GM23338 (cell line): ENCODE data around the gene WWP2. TPM values are rescaled to one million over a fixed set of nuclear protein-coding genes. Genes with fewer than 3 reads are reported as not detected.

ENCODE experiments used
- ATAC-seq: fragments of 200-7000 bp; cut with Tn5 transposase; 3 replicates; pipeline ENCODE4 v1.9.1; 2020
- DNase-seq: peaks from one replicate; pipeline ENCODE4 v3.0.0-alpha.2; 2015; ENCODE audit warnings: low spot score
- H2AFZ ChIP-seq: fragments of 200-600 bp; sonication (generic); 2 replicates; pipeline ENCODE4 v1.8.0; 2016; ENCODE audit warnings: antibody characterized with exemption, mild to moderate bottlenecking, moderate library complexity
- H3F3A ChIP-seq: fragments of 200-600 bp; sonication (generic); replicated peaks from 2 replicates; pipeline ENCODE4 v1.8.0; 2017; ENCODE audit warnings: antibody characterized with exemption, mixed run types, low read depth
- H3K27ac ChIP-seq: fragments of 200-600 bp; sonication (generic); 2 replicates; pipeline ENCODE4 v1.6.1; 2016; ENCODE audit warnings: low read depth
- H3K27me3 ChIP-seq: fragments of 200-600 bp; sonication (generic); 2 replicates; pipeline ENCODE4 v1.8.0; 2016; ENCODE audit warnings: mild to moderate bottlenecking, mixed run types, moderate library complexity; ENCODE audit not compliant: insufficient read depth
- H3K36me3 ChIP-seq: fragments of 200-600 bp; sonication (generic); 2 replicates; pipeline ENCODE4 v1.8.0; 2016; ENCODE audit warnings: mild to moderate bottlenecking; ENCODE audit not compliant: insufficient read depth
- H3K4me1 ChIP-seq: fragments of 200-600 bp; sonication (generic); 2 replicates; pipeline ENCODE4 v1.8.0; 2016; ENCODE audit warnings: mild to moderate bottlenecking, moderate library complexity; ENCODE audit not compliant: insufficient read depth
- H3K4me2 ChIP-seq: fragments of 200-600 bp; sonication (generic); 2 replicates; pipeline ENCODE4 v1.7.1; 2017; ENCODE audit warnings: mixed run types
- H3K4me3 ChIP-seq: fragments of 200-600 bp; sonication (generic); 2 replicates; pipeline ENCODE4 v1.6.1; 2016; ENCODE audit warnings: mixed run types
- H3K79me2 ChIP-seq: fragments of 200-600 bp; sonication (generic); replicated peaks from 2 replicates; pipeline ENCODE4 v1.8.0; 2017; ENCODE audit warnings: mild to moderate bottlenecking; ENCODE audit not compliant: insufficient read depth
- H3K9me2 ChIP-seq: fragments of 200-600 bp; sonication (generic); 2 replicates; pipeline ENCODE4 v1.8.0; 2017; ENCODE audit not compliant: insufficient read depth
- H4K20me1 ChIP-seq: fragments of 200-600 bp; sonication (generic); replicated peaks from 2 replicates; pipeline ENCODE4 v1.8.0; 2017; ENCODE audit warnings: mild to moderate bottlenecking; ENCODE audit not compliant: insufficient read depth
- H3K27ac Mint-ChIP-seq: 2 replicates; pipeline ENCODE4 v1.8.0; 2020; ENCODE audit warnings: inconsistent platforms, mild to moderate bottlenecking, moderate library complexity, mixed read lengths
- H3K27me3 Mint-ChIP-seq: 3 replicates; pipeline ENCODE4 v1.8.0; 2022; ENCODE audit warnings: low read depth, mild to moderate bottlenecking, moderate library complexity, mixed read lengths, inconsistent platforms; ENCODE audit not compliant: insufficient read depth, poor library complexity
- H3K36me3 Mint-ChIP-seq: 3 replicates; pipeline ENCODE4 v1.8.0; 2021; ENCODE audit warnings: low read depth, mild to moderate bottlenecking, inconsistent platforms, moderate library complexity, mixed read lengths
- H3K4me1 Mint-ChIP-seq: 3 replicates; pipeline ENCODE4 v1.8.0; 2020; ENCODE audit warnings: mild to moderate bottlenecking, inconsistent platforms, mixed read lengths
- H3K4me3 Mint-ChIP-seq: 3 replicates; pipeline ENCODE4 v1.8.0; 2021; ENCODE audit warnings: moderate library complexity, mild to moderate bottlenecking, inconsistent platforms, mixed read lengths
- H3K9me3 Mint-ChIP-seq: 3 replicates; pipeline ENCODE4 v1.8.0; 2020; ENCODE audit warnings: moderate library complexity, mild to moderate bottlenecking, inconsistent platforms, mixed read lengths
- CREB1 ChIP-seq: fragments of 250-450 bp; sonication (Bioruptor Pico); IDR thresholded peaks from 2 replicates; pipeline ENCODE4 v1.5.0; 2020; ENCODE audit warnings: low read depth, mild to moderate bottlenecking, moderate library complexity
- EZH2 ChIP-seq: fragments of 200-600 bp; sonication (generic); IDR thresholded peaks from one replicate; pipeline ENCODE4 v1.8.0; 2017; ENCODE audit warnings: antibody characterized with exemption, mild to moderate bottlenecking, low read depth; ENCODE audit not compliant: unreplicated experiment
- EZH2phosphoT487 ChIP-seq: fragments of 200-600 bp; sonication (generic); IDR thresholded peaks from one replicate; pipeline ENCODE4 v1.8.1; 2018; ENCODE audit warnings: antibody characterized with exemption; ENCODE audit not compliant: unreplicated experiment
- JUNB ChIP-seq: IDR thresholded peaks from one replicate; pipeline ENCODE4 v1.6.1; 2016; ENCODE audit warnings: antibody characterized with exemption; ENCODE audit not compliant: unreplicated experiment
- ZNF114 ChIP-seq: fragments of 250-450 bp; sonication (Bioruptor Pico); IDR thresholded peaks from 2 replicates; pipeline ENCODE4 v1.5.0; 2020; ENCODE audit warnings: mild to moderate bottlenecking, moderate library complexity
- ZNF331 ChIP-seq: fragments of 250-450 bp; sonication (Bioruptor Pico); IDR thresholded peaks from 2 replicates; pipeline ENCODE4 v1.5.0; 2020; ENCODE audit warnings: low read depth, mild to moderate bottlenecking, moderate library complexity
- polyA plus RNA-seq: library from polyadenylated mRNA; unstranded; fragments of >200 nt; fragmentation: Nextera tagmentation; extraction: Ambion mirVana; gene quantifications from 2 replicates; pipeline ENCODE4 v1.2.1, GENCODE V29; 2016
- total RNA-seq: library from RNA; depleted of rRNA; stranded (reverse); fragments of >200 nt; shearing (Covaris generic); gene quantifications from 2 replicates; pipeline ENCODE4 v1.2.3, GENCODE V29; 2014
- TF ChIP-seq, protein P1 (sequence below): fragments of 250-450 bp; sonication (Bioruptor Pico); IDR thresholded peaks from 2 replicates; pipeline ENCODE4 v1.5.0; 2020; ENCODE audit warnings: mild to moderate bottlenecking, moderate library complexity
- TF ChIP-seq, protein P2 (sequence below): IDR thresholded peaks from one replicate; pipeline ENCODE4 v1.6.1; 2018; ENCODE audit warnings: antibody characterized with exemption; ENCODE audit not compliant: unreplicated experiment
- TF ChIP-seq, protein P3 (sequence below), 2 experiments: fragments of 200-600 bp in 1 of 2; sonication (generic) in 1 of 2; conservative IDR thresholded peaks; 2 replicates each; pipeline versions ENCODE4 v1.5.1 to v1.6.1; 2016 to 2017; ENCODE audit warnings: antibody characterized with exemption in 2 of 2, low read depth in 2 of 2, mild to moderate bottlenecking in 2 of 2, moderate library complexity in 1 of 2
- TF ChIP-seq, protein P4 (sequence below): IDR thresholded peaks from 2 replicates; pipeline ENCODE4 v1.6.1; 2016; ENCODE audit warnings: antibody characterized with exemption

Gene WWP2
- total and polyA plus RNA-seq, 2 experiments from 2014 or later = 12.3 to 35.5 TPM

DNA sequence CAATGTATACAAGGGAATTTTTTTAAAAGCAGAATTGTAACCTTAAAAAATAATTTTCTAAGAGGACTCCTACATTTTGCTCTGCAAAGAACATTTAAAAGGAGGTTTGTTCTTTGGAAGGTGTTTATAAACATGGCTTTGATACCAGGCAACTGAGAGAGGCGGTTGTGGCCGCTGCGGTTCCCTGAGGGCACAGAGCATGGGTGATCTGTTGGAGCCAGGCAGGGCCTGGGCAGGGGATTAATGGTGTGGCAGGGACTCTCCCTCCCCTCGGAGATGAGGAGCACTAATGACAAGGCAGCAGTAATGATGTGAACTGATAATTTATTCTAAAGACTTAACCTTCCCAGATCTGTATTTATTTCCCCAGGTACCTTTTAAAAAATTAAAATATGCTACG lies 65.4 kb downstream of the WWP2 start:
- H3K9me2 ChIP-seq = no peaks in the 10 kb centered on the region
- no peak overlapping the region for H3K27ac ChIP-seq
- no peak overlapping the region for H3K4me3 ChIP-seq
- Mint-ChIP-seq H3K9me3 (no peaks in the 10 kb centered on the region), H3K27ac (no peak overlapping the region), H3K4me1 (no peaks in the 10 kb centered on the region; the same call in 2 of the 3 replicates), H3K4me3 (no peak overlapping the region), H3K27me3 (peaks cover 5% of the 10 kb centered on the region), H3K36me3 (no peaks in the 10 kb centered on the region; the same call in 2 of the 3 replicates)
- no peak for DNase-seq
- no peak overlapping the region for H2AFZ ChIP-seq
- H4K20me1 ChIP-seq = no peaks in the 10 kb centered on the region; the same call in 1 of the 2 replicates
- no peak for ATAC-seq
- H3K4me2 ChIP-seq = no peak overlapping the region
- no peaks in the 10 kb centered on the region for H3K27me3 ChIP-seq
- no peaks in the 10 kb centered on the region for H3K79me2 ChIP-seq
- H3K36me3 ChIP-seq = no peaks in the 10 kb centered on the region
- no peak for TF ChIP-seq CREB1
- no peak for TF ChIP-seq EZH2
- TF ChIP-seq, protein P1, sequence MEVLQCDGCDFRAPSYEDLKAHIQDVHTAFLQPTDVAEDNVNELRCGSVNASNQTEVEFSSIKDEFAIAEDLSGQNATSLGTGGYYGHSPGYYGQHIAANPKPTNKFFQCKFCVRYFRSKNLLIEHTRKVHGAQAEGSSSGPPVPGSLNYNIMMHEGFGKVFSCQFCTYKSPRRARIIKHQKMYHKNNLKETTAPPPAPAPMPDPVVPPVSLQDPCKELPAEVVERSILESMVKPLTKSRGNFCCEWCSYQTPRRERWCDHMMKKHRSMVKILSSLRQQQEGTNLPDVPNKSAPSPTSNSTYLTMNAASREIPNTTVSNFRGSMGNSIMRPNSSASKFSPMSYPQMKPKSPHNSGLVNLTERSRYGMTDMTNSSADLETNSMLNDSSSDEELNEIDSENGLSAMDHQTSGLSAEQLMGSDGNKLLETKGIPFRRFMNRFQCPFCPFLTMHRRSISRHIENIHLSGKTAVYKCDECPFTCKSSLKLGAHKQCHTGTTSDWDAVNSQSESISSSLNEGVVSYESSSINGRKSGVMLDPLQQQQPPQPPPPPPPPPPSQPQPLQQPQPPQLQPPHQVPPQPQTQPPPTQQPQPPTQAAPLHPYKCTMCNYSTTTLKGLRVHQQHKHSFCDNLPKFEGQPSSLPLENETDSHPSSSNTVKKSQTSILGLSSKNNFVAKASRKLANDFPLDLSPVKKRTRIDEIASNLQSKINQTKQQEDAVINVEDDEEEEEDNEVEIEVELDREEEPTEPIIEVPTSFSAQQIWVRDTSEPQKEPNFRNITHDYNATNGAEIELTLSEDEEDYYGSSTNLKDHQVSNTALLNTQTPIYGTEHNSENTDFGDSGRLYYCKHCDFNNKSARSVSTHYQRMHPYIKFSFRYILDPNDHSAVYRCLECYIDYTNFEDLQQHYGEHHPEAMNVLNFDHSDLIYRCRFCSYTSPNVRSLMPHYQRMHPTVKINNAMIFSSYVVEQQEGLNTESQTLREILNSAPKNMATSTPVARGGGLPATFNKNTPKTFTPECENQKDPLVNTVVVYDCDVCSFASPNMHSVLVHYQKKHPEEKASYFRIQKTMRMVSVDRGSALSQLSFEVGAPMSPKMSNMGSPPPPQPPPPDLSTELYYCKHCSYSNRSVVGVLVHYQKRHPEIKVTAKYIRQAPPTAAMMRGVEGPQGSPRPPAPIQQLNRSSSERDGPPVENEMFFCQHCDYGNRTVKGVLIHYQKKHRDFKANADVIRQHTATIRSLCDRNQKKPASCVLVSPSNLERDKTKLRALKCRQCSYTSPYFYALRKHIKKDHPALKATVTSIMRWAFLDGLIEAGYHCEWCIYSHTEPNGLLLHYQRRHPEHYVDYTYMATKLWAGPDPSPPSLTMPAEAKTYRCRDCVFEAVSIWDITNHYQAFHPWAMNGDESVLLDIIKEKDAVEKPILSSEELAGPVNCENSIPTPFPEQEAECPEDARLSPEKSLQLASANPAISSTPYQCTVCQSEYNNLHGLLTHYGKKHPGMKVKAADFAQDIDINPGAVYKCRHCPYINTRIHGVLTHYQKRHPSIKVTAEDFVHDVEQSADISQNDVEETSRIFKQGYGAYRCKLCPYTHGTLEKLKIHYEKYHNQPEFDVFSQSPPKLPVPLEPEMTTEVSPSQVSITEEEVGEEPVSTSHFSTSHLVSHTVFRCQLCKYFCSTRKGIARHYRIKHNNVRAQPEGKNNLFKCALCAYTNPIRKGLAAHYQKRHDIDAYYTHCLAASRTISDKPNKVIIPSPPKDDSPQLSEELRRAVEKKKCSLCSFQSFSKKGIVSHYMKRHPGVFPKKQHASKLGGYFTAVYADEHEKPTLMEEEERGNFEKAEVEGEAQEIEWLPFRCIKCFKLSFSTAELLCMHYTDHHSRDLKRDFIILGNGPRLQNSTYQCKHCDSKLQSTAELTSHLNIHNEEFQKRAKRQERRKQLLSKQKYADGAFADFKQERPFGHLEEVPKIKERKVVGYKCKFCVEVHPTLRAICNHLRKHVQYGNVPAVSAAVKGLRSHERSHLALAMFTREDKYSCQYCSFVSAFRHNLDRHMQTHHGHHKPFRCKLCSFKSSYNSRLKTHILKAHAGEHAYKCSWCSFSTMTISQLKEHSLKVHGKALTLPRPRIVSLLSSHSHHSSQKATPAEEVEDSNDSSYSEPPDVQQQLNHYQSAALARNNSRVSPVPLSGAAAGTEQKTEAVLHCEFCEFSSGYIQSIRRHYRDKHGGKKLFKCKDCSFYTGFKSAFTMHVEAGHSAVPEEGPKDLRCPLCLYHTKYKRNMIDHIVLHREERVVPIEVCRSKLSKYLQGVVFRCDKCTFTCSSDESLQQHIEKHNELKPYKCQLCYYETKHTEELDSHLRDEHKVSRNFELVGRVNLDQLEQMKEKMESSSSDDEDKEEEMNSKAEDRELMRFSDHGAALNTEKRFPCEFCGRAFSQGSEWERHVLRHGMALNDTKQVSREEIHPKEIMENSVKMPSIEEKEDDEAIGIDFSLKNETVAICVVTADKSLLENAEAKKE = no peak
- TF ChIP-seq ZNF114 (CRISPR knock-in tag) = no peak
- no peak for TF ChIP-seq ZNF331 (CRISPR knock-in tag)
- TF ChIP-seq, protein P2, sequence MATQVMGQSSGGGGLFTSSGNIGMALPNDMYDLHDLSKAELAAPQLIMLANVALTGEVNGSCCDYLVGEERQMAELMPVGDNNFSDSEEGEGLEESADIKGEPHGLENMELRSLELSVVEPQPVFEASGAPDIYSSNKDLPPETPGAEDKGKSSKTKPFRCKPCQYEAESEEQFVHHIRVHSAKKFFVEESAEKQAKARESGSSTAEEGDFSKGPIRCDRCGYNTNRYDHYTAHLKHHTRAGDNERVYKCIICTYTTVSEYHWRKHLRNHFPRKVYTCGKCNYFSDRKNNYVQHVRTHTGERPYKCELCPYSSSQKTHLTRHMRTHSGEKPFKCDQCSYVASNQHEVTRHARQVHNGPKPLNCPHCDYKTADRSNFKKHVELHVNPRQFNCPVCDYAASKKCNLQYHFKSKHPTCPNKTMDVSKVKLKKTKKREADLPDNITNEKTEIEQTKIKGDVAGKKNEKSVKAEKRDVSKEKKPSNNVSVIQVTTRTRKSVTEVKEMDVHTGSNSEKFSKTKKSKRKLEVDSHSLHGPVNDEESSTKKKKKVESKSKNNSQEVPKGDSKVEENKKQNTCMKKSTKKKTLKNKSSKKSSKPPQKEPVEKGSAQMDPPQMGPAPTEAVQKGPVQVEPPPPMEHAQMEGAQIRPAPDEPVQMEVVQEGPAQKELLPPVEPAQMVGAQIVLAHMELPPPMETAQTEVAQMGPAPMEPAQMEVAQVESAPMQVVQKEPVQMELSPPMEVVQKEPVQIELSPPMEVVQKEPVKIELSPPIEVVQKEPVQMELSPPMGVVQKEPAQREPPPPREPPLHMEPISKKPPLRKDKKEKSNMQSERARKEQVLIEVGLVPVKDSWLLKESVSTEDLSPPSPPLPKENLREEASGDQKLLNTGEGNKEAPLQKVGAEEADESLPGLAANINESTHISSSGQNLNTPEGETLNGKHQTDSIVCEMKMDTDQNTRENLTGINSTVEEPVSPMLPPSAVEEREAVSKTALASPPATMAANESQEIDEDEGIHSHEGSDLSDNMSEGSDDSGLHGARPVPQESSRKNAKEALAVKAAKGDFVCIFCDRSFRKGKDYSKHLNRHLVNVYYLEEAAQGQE = no peak
- no peak for TF ChIP-seq JUNB
- TF ChIP-seq, protein P3, sequence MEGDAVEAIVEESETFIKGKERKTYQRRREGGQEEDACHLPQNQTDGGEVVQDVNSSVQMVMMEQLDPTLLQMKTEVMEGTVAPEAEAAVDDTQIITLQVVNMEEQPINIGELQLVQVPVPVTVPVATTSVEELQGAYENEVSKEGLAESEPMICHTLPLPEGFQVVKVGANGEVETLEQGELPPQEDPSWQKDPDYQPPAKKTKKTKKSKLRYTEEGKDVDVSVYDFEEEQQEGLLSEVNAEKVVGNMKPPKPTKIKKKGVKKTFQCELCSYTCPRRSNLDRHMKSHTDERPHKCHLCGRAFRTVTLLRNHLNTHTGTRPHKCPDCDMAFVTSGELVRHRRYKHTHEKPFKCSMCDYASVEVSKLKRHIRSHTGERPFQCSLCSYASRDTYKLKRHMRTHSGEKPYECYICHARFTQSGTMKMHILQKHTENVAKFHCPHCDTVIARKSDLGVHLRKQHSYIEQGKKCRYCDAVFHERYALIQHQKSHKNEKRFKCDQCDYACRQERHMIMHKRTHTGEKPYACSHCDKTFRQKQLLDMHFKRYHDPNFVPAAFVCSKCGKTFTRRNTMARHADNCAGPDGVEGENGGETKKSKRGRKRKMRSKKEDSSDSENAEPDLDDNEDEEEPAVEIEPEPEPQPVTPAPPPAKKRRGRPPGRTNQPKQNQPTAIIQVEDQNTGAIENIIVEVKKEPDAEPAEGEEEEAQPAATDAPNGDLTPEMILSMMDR (conservative IDR thresholded peaks at IDR 0.05; ENCODE audit: low read depth in 2 of 2) = no peak
- TF ChIP-seq, protein P4, sequence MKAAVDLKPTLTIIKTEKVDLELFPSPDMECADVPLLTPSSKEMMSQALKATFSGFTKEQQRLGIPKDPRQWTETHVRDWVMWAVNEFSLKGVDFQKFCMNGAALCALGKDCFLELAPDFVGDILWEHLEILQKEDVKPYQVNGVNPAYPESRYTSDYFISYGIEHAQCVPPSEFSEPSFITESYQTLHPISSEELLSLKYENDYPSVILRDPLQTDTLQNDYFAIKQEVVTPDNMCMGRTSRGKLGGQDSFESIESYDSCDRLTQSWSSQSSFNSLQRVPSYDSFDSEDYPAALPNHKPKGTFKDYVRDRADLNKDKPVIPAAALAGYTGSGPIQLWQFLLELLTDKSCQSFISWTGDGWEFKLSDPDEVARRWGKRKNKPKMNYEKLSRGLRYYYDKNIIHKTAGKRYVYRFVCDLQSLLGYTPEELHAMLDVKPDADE = no peak
- no peak for TF ChIP-seq EZH2phosphoT487
- no peaks in the 10 kb centered on the region for H3K4me1 ChIP-seq
- H3F3A ChIP-seq = no peaks in the 10 kb centered on the region
